Inflammatory macrophage (primary cell): ENCODE measurements around the gene MGAT5.

ENCODE experiments used
- DNase-seq, 2 donors: peaks; one replicate each; pipeline ENCODE4 v3.0.0-alpha.2; 2020 to 2022

MGAT5 gene

GRCh38 chr2:134479696-134480330 is 225.9 kb downstream of the MGAT5 start:
- no peak for DNase-seq

GRCh38 chr2:134482131-134482723 is 228.4 kb downstream of the MGAT5 start:
- DNase-seq: peak; percentile 55 to 71

GRCh38 chr2:134482766-134483340 is 229.0 kb downstream of the MGAT5 start:
- no peak for DNase-seq

- no peak for DNase-seq
Observed at GRCh38 chr2:134489732-134490384, 236.0 kb downstream of the MGAT5 start.

- DNase-seq: no peak
Observed at GRCh38 chr2:134490559-134490958, 236.7 kb downstream of the MGAT5 start.

GRCh38 chr2:134491022-134491421 is 237.2 kb downstream of the MGAT5 start:
- no peak for DNase-seq

GRCh38 chr2:134491771-134492441 is 238.0 kb downstream of the MGAT5 start:
- DNase-seq: no peak

GRCh38 chr2:134493797-134494196 is 239.9 kb downstream of the MGAT5 start:
- no peak for DNase-seq

- DNase-seq: no peak
Observed at GRCh38 chr2:134498654-134499053, 244.8 kb downstream of the MGAT5 start.

GRCh38 chr2:134499307-134499926 is 245.5 kb downstream of the MGAT5 start:
- no peak for DNase-seq

- DNase-seq: no peak
Observed at GRCh38 chr2:134500211-134500935, 246.5 kb downstream of the MGAT5 start.

GRCh38 chr2:134501476-134502091 is 247.7 kb downstream of the MGAT5 start:
- no peak for DNase-seq

GRCh38 chr2:134502104-134502503 is 248.2 kb downstream of the MGAT5 start:
- no peak for DNase-seq
